Measurements from ENCODE around the gene MBD5. TPM values are rescaled to one million over a fixed set of nuclear protein-coding genes. Genes with fewer than 3 reads are reported as not detected.

The MBD5 gene
- total RNA-seq, 1 experiment from 2014 or later = 33.7 TPM

DNA sequence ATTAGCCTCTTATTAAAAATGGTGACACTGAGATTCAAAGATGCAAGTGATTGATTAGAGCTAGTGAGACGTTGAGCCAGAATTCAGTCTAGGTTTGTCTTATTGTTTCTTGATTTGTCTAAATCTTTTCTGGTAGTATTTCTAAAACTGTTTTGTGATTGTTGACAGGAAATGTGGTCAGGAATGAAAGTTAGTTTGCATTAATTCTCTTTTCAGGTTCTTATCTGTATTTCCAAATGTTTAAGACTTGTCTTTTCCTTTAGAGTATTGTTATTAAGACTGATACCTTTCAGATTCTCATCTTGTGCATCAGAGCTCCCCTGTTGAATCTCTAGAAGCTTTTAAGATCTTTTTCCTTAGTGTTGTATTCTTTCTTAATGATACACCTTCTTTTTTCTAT, 89.3 kb downstream of the MBD5 start:
- Mint-ChIP-seq H3K27ac (no peak overlapping the region; the same call in 1 of the 2 replicates), H3K4me3 (no peak overlapping the region), H3K27me3 (ENCODE audit: low read depth) (no peaks in the 10 kb centered on the region), H3K9me3 (0 out of 2 replicates have a peak, but pooled peaks cover 3% of the 10 kb centered on the region), H3K36me3 (no peaks in the 10 kb centered on the region), H3K4me1 (0 out of 2 replicates have a peak, but pooled peaks cover 5% of the 10 kb centered on the region)
- TF ChIP-seq ZNF671 (CRISPR knock-in tag; IDR thresholded peaks at IDR 0.05) = no peak
- TF ChIP-seq GABPB1 (CRISPR knock-in tag; IDR thresholded peaks at IDR 0.05) = no peak
- TF ChIP-seq ZNF219 (CRISPR knock-in tag; IDR thresholded peaks at IDR 0.05; ENCODE audit: borderline replicate concordance) = no peak
- ATAC-seq (no peak), DNase-seq (ENCODE audit: low spot score) (no peak)
- ChIA-PET POLR2A (no interaction called here), CTCF (no interaction called here)

- H3K36me3 Mint-ChIP-seq = peaks cover 11% of the 10 kb centered on the region
- H3K4me1 Mint-ChIP-seq = no peaks in the 10 kb centered on the region
- CTCF ChIA-PET = no interaction called here
- H3K27me3 Mint-ChIP-seq (ENCODE audit: low read depth) = no peaks in the 10 kb centered on the region
- TF ChIP-seq SP1 (CRISPR knock-in tag; conservative IDR thresholded peaks at IDR 0.05) = no peak
- no peak for TF ChIP-seq ZNF232 (CRISPR knock-in tag; IDR thresholded peaks at IDR 0.05)
- no peak for TF ChIP-seq IRF1 (CRISPR knock-in tag; IDR thresholded peaks at IDR 0.05)
- no peak for TF ChIP-seq MXD4 (CRISPR knock-in tag; IDR thresholded peaks at IDR 0.05; ENCODE audit: borderline replicate concordance)
- no peak for TF ChIP-seq CDX4 (CRISPR knock-in tag; IDR thresholded peaks at IDR 0.05; ENCODE audit: borderline replicate concordance)
- no peak for TF ChIP-seq E2F4 (CRISPR knock-in tag; IDR thresholded peaks at IDR 0.05; ENCODE audit: borderline replicate concordance, low read depth)
- no peak for ATAC-seq
- H3K9me3 Mint-ChIP-seq = peaks cover 15% of the 10 kb centered on the region
- H3K4me3 Mint-ChIP-seq = no peak overlapping the region
- POLR2A ChIA-PET = interaction anchor here (0.7 kb wide), 1 partner anchor 20 kb away, joined by 3 read pairs; no protein-coding TSS in a partner anchor
- no peak overlapping the region for H3K27ac Mint-ChIP-seq
- DNase-seq (ENCODE audit: low spot score) = no peak
Measured at GRCh38 chr2:148122788-148123187, 101.9 kb downstream of the MBD5 start.

DNA sequence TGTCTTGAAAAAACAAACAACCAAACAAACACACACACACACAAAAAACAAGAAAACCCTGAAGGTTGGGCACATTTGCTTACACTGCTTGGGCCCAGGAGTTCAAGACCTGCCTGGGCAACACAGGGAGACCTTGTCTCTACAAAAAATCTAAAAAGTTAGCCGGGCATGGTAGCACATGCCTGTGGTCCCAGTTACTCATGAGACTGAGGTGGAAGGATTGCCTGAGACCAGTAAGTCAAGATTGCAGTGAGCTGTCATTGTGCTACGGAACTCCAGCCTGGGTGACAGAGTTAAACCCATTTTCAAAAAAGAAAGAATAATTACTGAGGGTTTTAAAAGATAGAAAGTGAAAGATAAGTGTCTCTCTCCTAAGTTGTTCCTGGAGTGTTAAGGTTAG, 103.4 kb downstream of the MBD5 start:
- Mint-ChIP-seq H3K4me3 (no peak overlapping the region), H3K27ac (no peak overlapping the region), H3K27me3 (ENCODE audit: low read depth) (no peaks in the 10 kb centered on the region), H3K36me3 (peaks cover 4% of the 10 kb centered on the region; the same call in 1 of the 2 replicates), H3K9me3 (peaks cover 6% of the 10 kb centered on the region), H3K4me1 (no peaks in the 10 kb centered on the region)
- no peak for ATAC-seq
- CTCF ChIA-PET = no interaction called here
- POLR2A ChIA-PET = no interaction called here
- no peak for DNase-seq (ENCODE audit: low spot score)
- TF ChIP-seq ETV6 (CRISPR knock-in tag; IDR thresholded peaks at IDR 0.05) (no peak), JAZF1 (CRISPR knock-in tag; IDR thresholded peaks at IDR 0.05) (no peak), ZSCAN18 (CRISPR knock-in tag; IDR thresholded peaks at IDR 0.05) (no peak), ZNF317 (CRISPR knock-in tag; IDR thresholded peaks at IDR 0.05; ENCODE audit: borderline replicate concordance, low read depth) (no peak), CREB1 (CRISPR knock-in tag; IDR thresholded peaks at IDR 0.05) (no peak), CREM (CRISPR knock-in tag; IDR thresholded peaks at IDR 0.05) (no peak), SMAD3 (CRISPR knock-in tag; IDR thresholded peaks at IDR 0.05; ENCODE audit: borderline replicate concordance) (no peak), ATF2 (CRISPR knock-in tag; IDR thresholded peaks at IDR 0.05; ENCODE audit: borderline replicate concordance, low read depth) (no peak), ZNF512 (CRISPR knock-in tag; IDR thresholded peaks at IDR 0.05; ENCODE audit: borderline replicate concordance) (no peak), KAT7 (CRISPR knock-in tag; IDR thresholded peaks at IDR 0.05; ENCODE audit: borderline replicate concordance) (no peak), ZNF423 (CRISPR knock-in tag; IDR thresholded peaks at IDR 0.05) (no peak)
- TF ChIP-seq, protein P1, sequence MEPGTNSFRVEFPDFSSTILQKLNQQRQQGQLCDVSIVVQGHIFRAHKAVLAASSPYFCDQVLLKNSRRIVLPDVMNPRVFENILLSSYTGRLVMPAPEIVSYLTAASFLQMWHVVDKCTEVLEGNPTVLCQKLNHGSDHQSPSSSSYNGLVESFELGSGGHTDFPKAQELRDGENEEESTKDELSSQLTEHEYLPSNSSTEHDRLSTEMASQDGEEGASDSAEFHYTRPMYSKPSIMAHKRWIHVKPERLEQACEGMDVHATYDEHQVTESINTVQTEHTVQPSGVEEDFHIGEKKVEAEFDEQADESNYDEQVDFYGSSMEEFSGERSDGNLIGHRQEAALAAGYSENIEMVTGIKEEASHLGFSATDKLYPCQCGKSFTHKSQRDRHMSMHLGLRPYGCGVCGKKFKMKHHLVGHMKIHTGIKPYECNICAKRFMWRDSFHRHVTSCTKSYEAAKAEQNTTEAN (CRISPR knock-in tag; IDR thresholded peaks at IDR 0.05) = no peak
